Nephron progenitor cell (in vitro differentiated cells): Measurements from ENCODE around the gene JADE2.
A peak's percentile ranks its signal among the peaks of the same experiment; 100 is the strongest.

Experiments used
- DNase-seq: peaks from one replicate; pipeline ENCODE4 v3.0.0; 2021
- H3K27ac Mint-ChIP-seq: 2 replicates; pipeline ENCODE4 v1.8.0; 2021; ENCODE audit warnings: mild to moderate bottlenecking, moderate library complexity, mixed read lengths
- H3K27me3 Mint-ChIP-seq: 2 replicates; pipeline ENCODE4 v1.8.0; 2021; ENCODE audit warnings: mild to moderate bottlenecking, low read depth, mixed read lengths; ENCODE audit not compliant: poor library complexity
- H3K36me3 Mint-ChIP-seq: 2 replicates; pipeline ENCODE4 v1.8.0; 2021; ENCODE audit warnings: low read depth, mixed read lengths
- H3K4me1 Mint-ChIP-seq: 2 replicates; pipeline ENCODE4 v1.8.0; 2021; ENCODE audit warnings: mixed read lengths
- H3K4me3 Mint-ChIP-seq: 2 replicates; pipeline ENCODE4 v1.8.0; 2021; ENCODE audit warnings: mild to moderate bottlenecking, moderate library complexity, mixed read lengths
- H3K9me3 Mint-ChIP-seq: 2 replicates; pipeline ENCODE4 v1.8.0; 2021; ENCODE audit warnings: mild to moderate bottlenecking, moderate library complexity, mixed read lengths
- CTCF ChIP-seq: fragments of 200-600 bp; sonication (generic); IDR thresholded peaks from 2 replicates; pipeline ENCODE4 v1.5.0; 2021; ENCODE audit warnings: antibody characterized with exemption

JADE2 gene

GRCh38 chr5:134577022-134577795 is 51.7 kb downstream of the JADE2 start:
- TF ChIP-seq CTCF = no peak
- Mint-ChIP-seq H3K4me3 (no peak overlapping the region), H3K4me1 (peaks cover 41% of the 10 kb centered on the region), H3K9me3 (no peaks in the 10 kb centered on the region), H3K27ac (no peak overlapping the region), H3K27me3 (peaks cover 4% of the 10 kb centered on the region), H3K36me3 (no peaks in the 10 kb centered on the region)
- no peak for DNase-seq

- H3K4me3 Mint-ChIP-seq = no peak overlapping the region
- TF ChIP-seq CTCF = peak; percentile 91
- peaks cover 4% of the 10 kb centered on the region for H3K27me3 Mint-ChIP-seq
- H3K4me1 Mint-ChIP-seq = peaks cover 41% of the 10 kb centered on the region
- no peaks in the 10 kb centered on the region for H3K36me3 Mint-ChIP-seq
- DNase-seq = peak; percentile 89
- no peak overlapping the region for H3K27ac Mint-ChIP-seq
- no peaks in the 10 kb centered on the region for H3K9me3 Mint-ChIP-seq
Observed at GRCh38 chr5:134577796-134578577, 52.5 kb downstream of the JADE2 start.

- Mint-ChIP-seq H3K36me3 (no peaks in the 10 kb centered on the region), H3K9me3 (no peaks in the 10 kb centered on the region), H3K4me3 (no peak overlapping the region), H3K27me3 (peaks cover 4% of the 10 kb centered on the region), H3K4me1 (peaks cover 41% of the 10 kb centered on the region), H3K27ac (no peak overlapping the region)
- TF ChIP-seq CTCF = no peak
- DNase-seq = no peak
Observed at GRCh38 chr5:134578578-134579283, 53.3 kb downstream of the JADE2 start.

- Mint-ChIP-seq H3K27ac (no peak overlapping the region), H3K36me3 (no peaks in the 10 kb centered on the region), H3K4me1 (peaks cover 41% of the 10 kb centered on the region), H3K27me3 (peaks cover 7% of the 10 kb centered on the region), H3K9me3 (no peaks in the 10 kb centered on the region), H3K4me3 (no peak overlapping the region)
- no peak for TF ChIP-seq CTCF
- no peak for DNase-seq
Observed at GRCh38 chr5:134579284-134579771, 53.9 kb downstream of the JADE2 start.

- peak overlapping the region; percentile 43 for H3K27ac Mint-ChIP-seq
- TF ChIP-seq CTCF = no peak
- H3K36me3 Mint-ChIP-seq = no peaks in the 10 kb centered on the region
- no peak for DNase-seq
- H3K27me3 Mint-ChIP-seq = peaks cover 8% of the 10 kb centered on the region
- H3K9me3 Mint-ChIP-seq = no peaks in the 10 kb centered on the region
- peaks cover 34% of the 10 kb centered on the region for H3K4me1 Mint-ChIP-seq
- H3K4me3 Mint-ChIP-seq = no peak overlapping the region
Observed at GRCh38 chr5:134580001-134580460, 54.6 kb downstream of the JADE2 start.
